Endothelial cell of umbilical vein (primary cell): ENCODE data around the gene EPB41L2. TPM values are rescaled to one million over a fixed set of nuclear protein-coding genes. Genes with fewer than 3 reads are reported as not detected.

ENCODE experiments used
- BruUV-seq: library from RNA; stranded (reverse); fragments of 400-500 nt; replicated peaks from 2 replicates; lab custom pipeline; 2021; lab: Mats Ljungman, UMichigan
- CTCF ChIA-PET: fragments of 300-600, 350-600 bp; sonication (Branson Sonifier 250); formaldehyde crosslinking; loops from one replicate; lab custom pipeline; 2021; ENCODE audit warnings: antibody characterized with exemption, inconsistent platforms; lab: Charles Lee
- POLR2A ChIA-PET: fragments of 300-600, 350-600 bp; sonication (Branson Sonifier 250); formaldehyde crosslinking; loops from one replicate; lab custom pipeline; 2021; ENCODE audit warnings: antibody characterized with exemption, inconsistent platforms; lab: Charles Lee
- DNase-seq: peaks from one replicate; pipeline ENCODE4 v3.0.0-alpha.2; 2011; ENCODE audit warnings: low read depth, low spot score
- FAIRE-seq: peaks from 2 replicates; lab custom pipeline; 2011; peaks lifted over from hg19 to GRCh38; lab: Jason Lieb, UNC
- H2AFZ ChIP-seq: 2 replicates; pipeline ENCODE4 v1.6.0; 2012; ENCODE audit warnings: low read depth, low read length, control low read depth, inconsistent platforms
- H3K27ac ChIP-seq: 2 replicates; pipeline ENCODE4 v1.5.1; 2011; ENCODE audit warnings: low read depth, mild to moderate bottlenecking, control low read depth, low read length, moderate library complexity; ENCODE audit not compliant: insufficient read depth
- H3K27me3 ChIP-seq, 2 experiments: 2 replicates each; pipeline versions ENCODE4 v1.6.0 to v1.6.1; 2011; ENCODE audit warnings: low read length in 2 of 2, mixed read lengths in 1 of 2; ENCODE audit not compliant: control insufficient read depth in 2 of 2, insufficient read depth in 2 of 2
- H3K36me3 ChIP-seq, 2 experiments: 2 replicates in 1 of 2; 3 replicates in 1 of 2; pipeline ENCODE4 v1.5.1; 2011; ENCODE audit warnings: low read length in 2 of 2, mild to moderate bottlenecking in 1 of 2, moderate library complexity in 1 of 2; ENCODE audit not compliant: control insufficient read depth in 2 of 2, insufficient read depth in 2 of 2; ENCODE audit errors: extremely low read depth in 1 of 2
- H3K4me1 ChIP-seq: 3 replicates; pipeline ENCODE4 v1.5.1; 2011; ENCODE audit warnings: mild to moderate bottlenecking, low read length; ENCODE audit not compliant: control insufficient read depth, insufficient read depth; ENCODE audit errors: extremely low read depth
- H3K4me2 ChIP-seq: 2 replicates; pipeline ENCODE4 v1.6.1; 2011; ENCODE audit warnings: low read length, control low read depth, mixed read lengths; ENCODE audit not compliant: insufficient read depth
- H3K4me3 ChIP-seq, 3 experiments: fragments of 200-600 bp in 1 of 3; sonication (generic), shearing (Covaris generic) in 1 of 3; replicated peaks in 1 of 3; 2 replicates each; pipeline ENCODE4 v1.5.1; 2011 to 2016; ENCODE audit warnings: control low read depth in 3 of 3, low read length in 3 of 3, mild to moderate bottlenecking in 2 of 3, inconsistent platforms in 1 of 3, low read depth in 1 of 3, moderate library complexity in 1 of 3; ENCODE audit not compliant: insufficient read depth in 1 of 3
- H3K79me2 ChIP-seq: 2 replicates; pipeline ENCODE4 v1.6.0; 2012; ENCODE audit warnings: low read length, inconsistent platforms; ENCODE audit not compliant: control insufficient read depth, insufficient read depth
- H3K9ac ChIP-seq: replicated peaks from 2 replicates; pipeline ENCODE3; 2011; ENCODE audit warnings: low read length, control low read depth; ENCODE audit not compliant: insufficient read depth; ENCODE audit errors: extremely low read depth
- H3K9me1 ChIP-seq: replicated peaks from 3 replicates; pipeline ENCODE4 v1.6.0; 2011; ENCODE audit warnings: mild to moderate bottlenecking, low read length; ENCODE audit not compliant: control insufficient read depth, insufficient read depth; ENCODE audit errors: extremely low read depth
- H3K9me3 ChIP-seq: replicated peaks from 2 replicates; pipeline ENCODE4 v1.5.1; 2012; ENCODE audit warnings: low read length, inconsistent platforms; ENCODE audit not compliant: control insufficient read depth, insufficient read depth
- H4K20me1 ChIP-seq: replicated peaks from 2 replicates; pipeline ENCODE3; 2011; ENCODE audit warnings: mild to moderate bottlenecking, low read length; ENCODE audit not compliant: control insufficient read depth, insufficient read depth; ENCODE audit errors: extremely low read depth
- CTCF ChIP-seq, 2 donors: IDR thresholded peaks; 1 replicate in 1 of 2; 2 replicates in 1 of 2; pipeline ENCODE4 v1.5.1; 2011; ENCODE audit warnings: low read length in 2 of 2, mild to moderate bottlenecking in 2 of 2, moderate library complexity in 2 of 2, control low read depth in 1 of 2, inconsistent platforms in 1 of 2, low read depth in 1 of 2; ENCODE audit not compliant: insufficient read depth in 1 of 2; ENCODE audit errors: extremely low read depth in 1 of 2
- EZH2 ChIP-seq: IDR thresholded peaks from 2 replicates; pipeline ENCODE4 v1.6.1; 2012; ENCODE audit warnings: borderline replicate concordance, low read depth, mild to moderate bottlenecking, moderate library complexity, low read length, inconsistent platforms; ENCODE audit not compliant: severe bottlenecking
- FOS ChIP-seq: IDR thresholded peaks from 2 replicates; pipeline ENCODE4 v1.6.1; 2011; ENCODE audit warnings: mild to moderate bottlenecking, low read length, moderate library complexity, borderline replicate concordance; ENCODE audit not compliant: insufficient read depth
- GATA2 ChIP-seq: IDR thresholded peaks from 2 replicates; pipeline ENCODE4 v1.7.0; 2011; ENCODE audit warnings: low read depth, mild to moderate bottlenecking, moderate library complexity, mixed read lengths, low read length; ENCODE audit not compliant: insufficient read length, insufficient read depth
- JUN ChIP-seq: IDR thresholded peaks from 2 replicates; pipeline ENCODE4 v1.6.1; 2011; ENCODE audit warnings: borderline replicate concordance, low read depth; ENCODE audit not compliant: insufficient read length, insufficient read depth
- MAX ChIP-seq: IDR thresholded peaks from 2 replicates; pipeline ENCODE4 v1.6.1; 2011; ENCODE audit not compliant: insufficient read depth, insufficient read length
- MYC ChIP-seq: IDR thresholded peaks from one replicate; pipeline ENCODE4 v1.6.1; 2011; ENCODE audit warnings: mild to moderate bottlenecking, low read depth, low read length
- POLR2A ChIP-seq: IDR thresholded peaks from 2 replicates; pipeline ENCODE4 v1.6.1; 2012; ENCODE audit warnings: low read depth, mild to moderate bottlenecking, control low read depth, low read length
- POLR2AphosphoS5 ChIP-seq: IDR thresholded peaks from 2 replicates; pipeline ENCODE4 v1.6.1; 2012; ENCODE audit warnings: low read depth, mild to moderate bottlenecking, control low read depth, low read length, moderate library complexity; ENCODE audit not compliant: insufficient read depth
- dilution Hi-C: fragments of 300-500 bp; cut with MboI; formaldehyde crosslinking; loops from one replicate; pipeline ENCODE4 v1.15.0; 2019; ENCODE audit warnings: low sequenced_read_pairs; ENCODE audit not compliant: extremely low pct_ligation_motif_present
- intact Hi-C: fragments of 100-400 bp; cut with micrococcal nuclease; formaldehyde crosslinking; loops from one replicate; pipeline ENCODE4 v1.10.0; 2022
- polyA plus RNA-seq, 4 experiments: library from polyadenylated mRNA; depleted of rRNA in 3 of 4; stranded (reverse) in 3 of 4; unstranded in 1 of 4; fragments of >200 nt; gene quantifications; 2 replicates each; pipeline versions ENCODE4 v1.2.1 to v1.2.3, GENCODE V29; 2011 to 2012; ENCODE audit warnings: missing spikeins in 1 of 4
- total RNA-seq: library from RNA; stranded (reverse); gene quantifications from 2 replicates; pipeline ENCODE4 v1.2.3, GENCODE V29; 2021

EPB41L2 gene
- total and polyA plus RNA-seq, 2 donors (not counting 3 experiments of a cell fraction or from before 2014, with no cell fraction given), result 26.5 to 87.7 TPM

- no TSS peak for BruUV-seq
- dilution Hi-C loops (no loop called here), intact Hi-C loops (loop anchor here (10.0 kb wide), 1 partner anchor 305 kb away; no protein-coding TSS in a partner anchor)
- Histone ChIP-seq H3K4me1 (peaks cover 5% of the 10 kb centered on the region), H3K36me3 (peaks cover 2 to 10% of the 10 kb centered on the region in 2 experiments), H3K27ac (no peak overlapping the region), H3K9ac (no peak overlapping the region), H3K4me2 (no peak overlapping the region), H2AFZ (no peak overlapping the region), H3K4me3 (no peak overlapping the region), H3K9me3 (no peaks in the 10 kb centered on the region), H3K9me1 (no peaks in the 10 kb centered on the region), H4K20me1 (no peaks in the 10 kb centered on the region), H3K27me3 (no peaks in the 10 kb centered on the region), H3K79me2 (no peaks in the 10 kb centered on the region)
- ChIA-PET CTCF (interaction anchor here (1.3 to 14.6 kb wide), 3 partner anchors 124 to 226 kb away, joined by 3 to 436 read pairs (median 3); partner anchors contain the start of gene EPB41L2), POLR2A (no interaction called here)
- TF ChIP-seq EZH2 (no peak), GATA2 (no peak), JUN (no peak), POLR2A (no peak), POLR2AphosphoS5 (no peak), MAX (no peak), FOS (no peak), MYC (no peak), CTCF (IDR thresholded peaks at IDR 0.05; ENCODE audit: extremely low read depth in 1 of 2, insufficient read depth in 1 of 2, low read depth in 1 of 2, low read length in 2 of 2) (no peak)
- FAIRE-seq (no peak), DNase-seq (no peak)
These were observed 173.6 kb downstream of the EPB41L2 start for GRCh38 chr6:130889423-130889822.
